GM18951 (cell line): Measurements from ENCODE around the gene HERC2.

ENCODE experiments used
- POLR2A ChIP-seq: IDR thresholded peaks from 4 replicates; pipeline ENCODE4 v1.6.1; 2011; ENCODE audit warnings: mild to moderate bottlenecking; ENCODE audit not compliant: insufficient read length, insufficient read depth; ENCODE audit errors: extremely low read depth
- in situ Hi-C: fragments of 300-500 bp; cut with MboI; formaldehyde crosslinking; loops from one replicate; pipeline ENCODE4 v1.12.0; 2022; ENCODE audit warnings: low sequenced_read_pairs, mixed read lengths, inconsistent platforms; ENCODE audit not compliant: unreplicated experiment

Gene HERC2

GRCh38 chr15:28096670-28097431 is 225.1 kb downstream of the HERC2 start:
- no peak for TF ChIP-seq POLR2A
- in situ Hi-C loops: no loop called here

DNA sequence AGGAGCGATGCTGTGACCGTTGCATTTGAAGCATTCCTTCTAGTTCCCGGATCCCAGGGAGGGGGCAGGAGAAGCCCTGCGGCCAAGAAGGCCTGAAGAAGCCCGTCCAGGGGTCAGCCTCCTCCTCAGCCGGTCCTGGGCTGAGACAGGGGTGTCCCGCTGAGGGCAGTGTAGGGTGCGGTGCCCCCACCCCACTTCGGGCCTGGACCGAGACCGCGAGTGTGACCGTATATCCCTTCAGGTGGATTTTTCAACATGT is 225.6 kb downstream of the HERC2 start:
- in situ Hi-C loops: no loop called here
- TF ChIP-seq POLR2A: no peak

GRCh38 chr15:28094732-28095521 is 227.1 kb downstream of the HERC2 start:
- in situ Hi-C loops: no loop called here
- TF ChIP-seq POLR2A: no peak

GRCh38 chr15:28093752-28094535 is 228.0 kb downstream of the HERC2 start:
- in situ Hi-C loops: no loop called here
- TF ChIP-seq POLR2A: no peak

- TF ChIP-seq POLR2A: no peak
- in situ Hi-C loops: no loop called here
These were observed 230.7 kb downstream of the HERC2 start for GRCh38 chr15:28091313-28091712.

DNA sequence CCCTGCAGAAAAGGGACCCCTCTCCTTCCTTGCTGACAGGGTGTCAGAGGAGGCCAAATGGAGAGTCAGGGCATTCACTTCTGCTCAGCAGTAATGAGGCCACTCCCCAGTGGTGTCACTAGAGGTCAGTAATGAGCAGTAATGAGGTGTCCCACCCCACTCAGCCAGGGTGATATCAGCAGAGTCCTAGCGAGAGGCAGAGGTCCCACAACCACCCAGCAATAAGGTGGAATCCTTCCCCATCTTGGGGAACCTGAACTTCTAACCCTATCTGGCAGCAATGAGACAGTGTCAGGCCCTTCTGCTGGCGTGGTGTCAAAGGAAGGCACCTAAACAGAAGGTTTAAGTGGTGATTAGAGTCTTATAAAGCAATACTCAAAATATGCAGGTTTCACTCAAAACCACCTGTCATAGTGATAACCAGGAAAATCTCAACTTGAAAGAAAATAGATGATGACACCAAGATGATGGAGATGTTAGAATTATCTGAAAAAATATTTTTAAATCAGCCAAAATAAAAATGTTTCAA is 235.7 kb downstream of the HERC2 start:
- TF ChIP-seq POLR2A: no peak
- in situ Hi-C loops: no loop called here

DNA sequence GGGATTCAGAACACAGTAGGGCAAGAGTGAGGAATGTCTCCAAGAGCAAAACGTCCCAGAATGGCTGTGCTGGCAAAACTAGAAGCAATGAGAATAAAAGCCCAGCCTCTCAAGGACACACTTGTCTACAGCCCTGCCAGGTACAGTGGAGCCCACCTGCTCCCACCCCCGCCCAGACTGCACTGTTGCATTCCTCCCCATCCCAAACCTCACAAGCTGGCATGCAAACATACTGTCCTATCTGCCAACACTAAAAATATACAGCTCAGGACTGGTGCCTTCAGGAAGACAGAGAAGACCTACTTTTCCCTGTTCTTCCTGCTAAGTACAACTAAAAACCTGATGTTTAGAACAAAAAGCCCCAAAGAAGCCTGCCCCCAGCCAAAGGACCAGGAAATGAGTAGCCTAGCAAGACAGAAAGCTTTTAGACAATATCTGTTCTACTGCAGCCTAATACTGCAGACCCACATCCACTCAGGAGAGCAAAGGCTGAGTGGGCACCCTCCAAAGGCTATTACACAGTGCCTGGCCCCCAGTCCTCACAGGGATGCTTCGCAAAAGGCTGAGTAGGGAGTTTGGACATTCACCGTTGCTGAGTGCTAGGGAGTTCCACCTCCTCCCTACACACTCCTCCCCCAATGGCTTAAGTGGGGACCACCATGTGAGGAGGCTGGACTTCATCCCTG is 236.3 kb downstream of the HERC2 start:
- no peak for TF ChIP-seq POLR2A
- in situ Hi-C loops: no loop called here

GRCh38 chr15:28084547-28084946 is 237.4 kb downstream of the HERC2 start:
- TF ChIP-seq POLR2A: no peak
- in situ Hi-C loops: no loop called here

GRCh38 chr15:28082891-28083684 is 238.9 kb downstream of the HERC2 start:
- TF ChIP-seq POLR2A: no peak
- in situ Hi-C loops: no loop called here

DNA sequence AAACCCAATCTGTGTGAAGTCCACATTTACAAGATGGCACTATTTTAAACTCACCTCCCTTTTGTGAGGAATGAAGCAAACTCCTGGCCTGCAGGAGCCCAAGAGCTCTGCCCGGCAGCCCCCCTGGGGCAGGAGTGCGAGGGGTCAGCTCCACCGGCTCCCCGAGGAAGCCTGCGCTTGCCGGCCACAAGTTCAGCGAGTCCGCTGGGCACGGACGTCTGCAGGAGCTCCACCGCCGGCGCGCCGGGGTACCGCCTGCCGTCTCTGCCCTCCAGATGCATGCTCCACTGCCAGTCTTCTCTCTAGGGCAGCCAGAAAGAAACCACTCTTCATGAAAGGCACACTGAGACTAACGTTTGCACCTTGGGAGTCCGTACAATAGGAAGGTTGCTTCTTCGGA is 240.4 kb downstream of the HERC2 start:
- in situ Hi-C loops: no loop called here
- TF ChIP-seq POLR2A: no peak

GRCh38 chr15:28080386-28080785 is 241.6 kb downstream of the HERC2 start:
- in situ Hi-C loops: no loop called here
- TF ChIP-seq POLR2A: no peak

DNA sequence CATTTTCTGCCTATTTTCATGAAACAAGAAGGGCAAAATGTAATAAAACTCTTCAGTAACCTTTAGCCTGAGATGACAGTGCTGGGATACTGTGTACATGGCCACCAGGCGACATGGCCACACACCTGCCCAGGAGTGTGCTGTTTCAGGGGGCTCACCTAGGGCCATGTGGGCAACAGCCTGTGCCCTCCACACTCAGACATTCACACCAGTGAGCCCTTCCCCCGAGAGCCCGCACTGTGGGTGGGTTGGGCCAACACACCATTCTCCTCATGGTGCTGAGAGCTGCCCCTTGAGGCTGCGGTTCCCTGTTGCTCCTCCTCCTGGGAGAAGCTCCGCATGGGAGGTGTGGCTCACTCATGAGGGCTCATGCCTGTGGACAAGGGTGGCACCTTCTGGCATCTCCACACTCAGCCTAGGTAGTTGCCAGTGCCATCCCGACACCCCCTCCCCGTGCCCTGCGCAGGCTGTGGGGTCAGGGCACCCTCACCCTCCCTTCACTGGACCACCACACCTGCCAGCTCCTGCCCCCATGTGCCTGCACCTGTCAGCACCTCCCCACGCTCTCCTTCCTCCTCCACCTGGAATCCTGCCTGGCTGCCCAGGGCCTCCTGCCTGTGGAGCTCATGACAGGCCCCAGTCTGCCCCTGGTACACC is 242.5 kb downstream of the HERC2 start:
- no peak for TF ChIP-seq POLR2A
- in situ Hi-C loops: no loop called here

GRCh38 chr15:28078191-28078719 is 243.7 kb downstream of the HERC2 start:
- no peak for TF ChIP-seq POLR2A

More at GRCh38 chr15:28078191-28078719, 243.7 kb downstream of the HERC2 start:
- in situ Hi-C loops: no loop called here
